Mononuclear cell (primary cell): ENCODE data around the gene PUS10. TPM values are rescaled to one million over a fixed set of nuclear protein-coding genes. Genes with fewer than 3 reads are reported as not detected.
"Not testable (repeated sequence)": the region's sequence is repeated elsewhere in the genome, so short reads cannot be mapped to it uniquely, and the experiment has no call there.

Experiments used
- H3K27me3 ChIP-seq: 2 replicates; pipeline ENCODE4 v1.6.0; 2011; ENCODE audit warnings: low read length, control low read depth; ENCODE audit not compliant: insufficient read depth
- H3K4me1 ChIP-seq: 2 replicates; pipeline ENCODE4 v1.5.1; 2011; ENCODE audit warnings: mild to moderate bottlenecking, low read length, control low read depth; ENCODE audit not compliant: insufficient read depth
- H3K4me3 ChIP-seq: 2 replicates; pipeline ENCODE4 v1.5.1; 2011; ENCODE audit warnings: mild to moderate bottlenecking, low read length, moderate library complexity
- H3K9me3 ChIP-seq: 2 replicates; pipeline ENCODE4 v1.5.1; 2011; ENCODE audit warnings: low read depth, mild to moderate bottlenecking, control low read depth, low read length
- total RNA-seq: library from RNA; depleted of rRNA; stranded (reverse); fragments of >200 nt; gene quantifications from one replicate; pipeline ENCODE4 v1.2.3, GENCODE V29; 2012

The PUS10 gene
- 3.6 TPM for total RNA-seq

DNA sequence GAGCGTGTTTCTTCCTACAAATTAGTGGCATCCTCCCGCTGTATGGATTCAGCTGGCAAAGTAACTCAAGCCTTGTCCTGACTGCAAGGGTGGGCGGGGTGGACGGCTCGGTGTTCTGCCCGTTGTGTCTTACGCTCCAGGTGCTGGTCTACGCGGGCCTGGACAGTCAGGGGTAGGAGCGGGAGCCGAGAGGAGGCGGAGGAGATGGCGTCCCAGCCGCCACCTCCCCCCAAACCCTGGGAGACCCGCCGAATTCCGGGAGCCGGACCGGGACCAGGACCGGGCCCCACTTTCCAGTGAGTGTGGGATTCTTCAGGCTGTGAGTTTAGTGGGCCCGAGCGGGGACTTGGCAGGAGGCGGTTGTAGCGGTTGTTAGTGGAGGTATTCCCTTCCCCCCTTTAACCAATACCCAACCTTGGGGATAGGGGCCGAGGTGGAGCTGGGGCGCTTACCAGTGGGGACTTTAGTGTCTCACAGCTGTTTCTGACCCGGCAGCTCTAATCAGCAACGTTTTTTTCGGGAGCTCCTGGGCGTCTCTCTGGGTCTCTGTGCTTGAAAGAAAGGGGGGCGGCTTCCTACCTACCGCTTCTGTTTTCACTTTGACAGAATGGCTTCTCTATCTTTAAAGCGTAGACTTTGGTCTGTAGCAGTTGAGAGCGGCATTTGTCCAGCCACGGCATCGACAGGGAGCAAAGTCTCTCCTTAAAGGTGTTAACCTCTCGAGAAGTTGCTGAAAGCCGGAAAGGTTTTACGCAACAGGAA lies at the start of gene PUS10, which contains the start of gene PEX13:
Gene PUS10, minus strand, starts transcription at position 700 of the 762 bp plus-strand sequence. CDS start 6,365 bp downstream, outside the sequence.
Gene PEX13, plus strand, starts transcription at position 165 of the 762 bp plus-strand sequence. Its CDS starts 40 bp downstream, at position 205.
- Histone ChIP-seq H3K9me3 (no peaks in the 10 kb centered on the region), H3K27me3 (no peaks in the 10 kb centered on the region), H3K4me1 (peaks cover 37% of the 10 kb centered on the region), H3K4me3 (peak within 1 kb of the TSS; percentile 88)

DNA sequence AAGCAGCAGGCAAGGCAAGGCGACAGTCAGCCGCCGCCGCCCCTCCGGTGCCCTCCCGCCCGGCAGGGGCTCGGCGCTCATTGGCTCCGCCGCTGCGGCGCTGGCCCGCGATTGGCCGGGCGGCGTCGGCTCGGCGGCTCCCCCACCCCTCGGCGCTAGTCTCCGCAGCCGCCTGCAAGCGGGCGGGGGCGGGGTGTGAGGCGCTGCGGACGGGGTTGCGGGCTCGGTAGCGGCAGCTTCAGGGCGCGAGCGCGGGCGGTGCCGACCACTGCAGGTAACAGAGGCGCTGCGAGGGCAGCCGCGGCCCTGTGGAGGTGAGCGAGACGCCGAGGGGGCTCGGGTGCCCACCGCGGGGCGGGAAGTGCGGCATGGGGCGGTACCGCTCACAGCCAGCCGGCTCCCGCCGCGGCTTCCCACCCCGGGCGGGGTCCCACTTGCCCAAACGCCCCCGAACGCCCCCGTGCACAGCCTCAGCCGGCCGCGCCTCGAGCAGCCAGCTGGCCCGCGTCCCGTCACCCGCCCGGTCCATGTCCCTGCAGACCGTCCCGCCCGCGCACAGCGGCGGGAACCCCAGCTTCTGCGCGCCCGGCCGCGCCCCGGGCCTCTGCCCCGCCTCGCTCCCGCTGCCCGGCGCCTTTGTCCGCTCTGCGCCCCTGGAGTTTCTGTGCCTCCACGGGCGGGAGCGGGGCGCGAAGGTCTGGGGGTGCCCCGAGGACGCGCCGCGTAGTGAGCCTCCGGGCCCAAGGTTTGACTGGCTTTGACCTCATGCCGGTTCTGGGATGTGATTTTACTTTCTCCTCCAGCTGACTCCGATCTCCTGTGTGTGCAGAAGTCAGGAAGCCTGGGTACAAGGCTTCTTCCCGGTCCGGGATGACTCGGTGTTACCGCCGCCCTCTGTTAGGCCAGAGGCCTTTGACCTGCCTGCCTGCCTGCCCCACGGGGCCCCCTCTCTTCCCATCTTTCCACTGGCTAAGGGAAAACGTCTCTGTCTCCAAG lies 48.0 kb upstream of the PUS10 start, which contains the start of gene SANBR:
Gene SANBR, plus strand, starts transcription at position 158 of the 996 bp plus-strand sequence. CDS start 4,480 bp downstream, outside the sequence.
- peaks cover 14% of the 10 kb centered on the region for H3K4me1 ChIP-seq
- peak within 1 kb of the TSS; percentile 69 for H3K4me3 ChIP-seq
- no peaks in the 10 kb centered on the region for H3K9me3 ChIP-seq
- H3K27me3 ChIP-seq = no peaks in the 10 kb centered on the region

DNA sequence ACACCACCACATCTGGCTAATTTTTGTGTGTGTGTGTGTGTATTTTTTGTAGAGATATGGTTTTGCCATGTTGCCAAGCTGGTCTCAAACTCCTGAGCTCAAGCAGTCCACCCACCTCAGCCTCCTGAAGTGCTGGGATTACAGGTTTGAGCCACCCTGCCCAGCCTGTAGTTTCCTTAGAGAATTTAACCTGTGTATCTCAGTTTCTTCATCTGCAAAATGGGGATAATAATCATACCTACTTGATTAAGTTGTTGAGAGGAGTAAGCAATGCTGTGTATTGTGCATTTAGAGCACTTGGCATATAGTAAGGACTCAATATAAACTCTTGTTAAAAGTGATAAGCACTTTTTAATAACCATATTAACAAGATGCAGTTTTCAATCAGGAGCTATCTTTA lies 41.3 kb upstream of the PUS10 start:
- no peaks in the 10 kb centered on the region for H3K27me3 ChIP-seq
- no peak overlapping the region for H3K4me3 ChIP-seq
- H3K9me3 ChIP-seq = no peaks in the 10 kb centered on the region
- no peaks in the 10 kb centered on the region for H3K4me1 ChIP-seq

DNA sequence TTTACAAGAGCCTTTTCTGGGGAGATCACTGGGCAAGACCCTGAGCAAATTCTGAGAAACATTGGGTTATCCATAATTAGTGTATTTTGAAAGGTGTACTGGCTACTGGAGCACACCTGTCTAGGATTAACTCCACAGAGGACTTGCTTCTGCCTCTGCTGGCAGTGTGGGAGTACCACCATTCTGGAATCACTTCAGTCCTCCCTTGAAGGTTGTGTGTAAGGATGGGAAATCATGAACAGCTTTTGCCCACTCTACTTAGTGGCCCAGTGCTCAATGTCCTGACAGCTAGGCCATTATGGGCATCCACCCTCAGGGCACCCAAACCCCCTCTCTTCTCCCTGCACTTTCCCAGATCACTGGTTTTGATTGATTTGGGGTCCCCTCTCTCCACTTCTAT lies 39.5 kb upstream of the PUS10 start:
- Histone ChIP-seq H3K4me3 (no peak overlapping the region), H3K9me3 (no peaks in the 10 kb centered on the region), H3K4me1 (no peaks in the 10 kb centered on the region), H3K27me3 (no peaks in the 10 kb centered on the region)

DNA sequence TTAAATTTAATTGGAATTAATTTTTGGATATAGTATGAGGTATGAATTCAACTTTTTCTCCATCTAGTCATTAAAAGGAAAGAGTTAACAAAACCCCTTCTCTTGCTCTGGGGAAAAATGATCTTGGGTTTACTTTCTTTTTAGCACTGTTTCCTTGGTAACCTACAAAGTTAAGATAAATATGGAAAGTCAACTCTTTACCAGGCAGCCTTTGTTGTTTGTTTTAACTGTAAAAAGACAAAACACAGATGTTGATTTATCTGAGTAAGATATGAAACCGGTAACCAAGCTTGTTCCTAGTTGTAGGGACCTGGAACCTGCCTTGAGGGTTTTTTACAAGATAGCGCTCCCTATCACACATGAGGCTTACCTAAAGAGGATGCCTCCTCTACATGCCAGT lies 37.5 kb upstream of the PUS10 start:
- Histone ChIP-seq H3K9me3 (no peaks in the 10 kb centered on the region), H3K4me3 (no peak overlapping the region), H3K27me3 (no peaks in the 10 kb centered on the region), H3K4me1 (no peaks in the 10 kb centered on the region)

GRCh38 chr2:61045999-61046398 lies 27.9 kb upstream of the PUS10 start:
- Histone ChIP-seq H3K4me3 (no peak overlapping the region), H3K4me1 (peaks cover 13% of the 10 kb centered on the region), H3K9me3 (no peaks in the 10 kb centered on the region), H3K27me3 (no peaks in the 10 kb centered on the region)

DNA sequence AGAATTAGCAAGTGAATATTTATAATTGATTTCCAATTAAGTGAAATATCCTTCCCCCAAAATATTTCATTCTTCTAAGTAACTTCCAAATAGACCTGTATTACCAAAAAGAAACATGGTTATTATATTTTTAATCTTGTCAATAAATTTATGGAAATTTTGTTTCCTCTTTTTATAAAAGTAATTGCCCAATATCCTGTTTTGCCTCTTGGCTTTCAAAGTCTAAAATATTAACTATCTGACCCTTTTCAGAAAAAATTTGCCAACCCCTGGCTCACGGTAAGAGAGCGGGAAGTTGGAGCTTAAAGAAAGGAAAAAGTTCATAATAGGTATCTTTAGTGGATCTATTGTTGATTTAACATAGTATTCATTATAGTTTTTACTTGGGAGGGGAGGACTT lies 27.2 kb upstream of the PUS10 start:
- H3K27me3 ChIP-seq = no peaks in the 10 kb centered on the region
- H3K4me3 ChIP-seq = no peak overlapping the region
- H3K9me3 ChIP-seq = no peaks in the 10 kb centered on the region

DNA sequence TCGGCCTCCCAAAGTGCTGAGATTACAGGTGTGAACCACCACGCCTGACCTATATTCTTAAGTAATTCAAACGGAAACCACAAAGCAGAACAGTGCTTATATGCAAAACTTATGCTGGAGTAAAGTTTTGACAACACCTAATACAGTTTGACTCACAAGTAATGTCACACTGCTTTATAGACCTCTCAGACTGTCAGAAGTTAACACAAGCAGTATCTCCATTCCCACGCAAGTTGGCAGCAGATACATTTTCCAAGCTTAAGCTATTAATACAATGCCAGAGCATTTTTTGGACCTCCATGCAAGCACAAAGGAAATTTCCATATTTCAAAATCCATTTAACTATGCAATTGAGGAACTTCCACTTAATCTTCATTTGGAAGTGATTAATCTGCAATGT lies 26.6 kb upstream of the PUS10 start:
- H3K4me3 ChIP-seq = no peak overlapping the region

More for the DNA sequence above, 27.2 kb upstream of the PUS10 start:
- H3K4me1 ChIP-seq = peaks cover 13% of the 10 kb centered on the region

DNA sequence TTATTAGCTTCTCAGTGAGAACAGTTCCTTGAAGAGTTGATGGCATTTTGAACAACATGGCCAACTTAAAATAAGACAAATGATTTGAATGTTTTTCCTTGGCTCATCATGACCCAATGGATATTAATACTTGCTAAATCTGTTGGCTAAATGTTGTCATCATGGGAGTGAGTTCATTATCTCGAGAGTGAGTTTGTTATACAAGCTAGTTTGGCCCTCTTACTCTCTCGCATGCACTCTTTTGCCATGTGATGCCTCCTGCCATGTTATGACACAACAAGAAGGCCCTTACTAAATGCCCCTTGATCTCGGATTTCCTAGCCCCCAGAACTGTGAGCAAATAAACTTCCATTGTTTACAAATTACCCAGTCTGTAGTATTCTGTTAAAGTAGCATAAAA lies 24.8 kb upstream of the PUS10 start:
- Histone ChIP-seq H3K9me3 (no peaks in the 10 kb centered on the region), H3K4me3 (no peak overlapping the region), H3K27me3 (no peaks in the 10 kb centered on the region), H3K4me1 (peaks cover 13% of the 10 kb centered on the region)

More for the DNA sequence above, 26.6 kb upstream of the PUS10 start:
- Histone ChIP-seq H3K4me1 (peaks cover 13% of the 10 kb centered on the region), H3K9me3 (no peaks in the 10 kb centered on the region), H3K27me3 (no peaks in the 10 kb centered on the region)

- H3K27me3 ChIP-seq, H3K4me1 ChIP-seq, H3K4me3 ChIP-seq, H3K9me3 ChIP-seq: not testable (repeated sequence)
These were observed 18.6 kb upstream of the PUS10 start for GRCh38 chr2:61036643-61037042.

DNA sequence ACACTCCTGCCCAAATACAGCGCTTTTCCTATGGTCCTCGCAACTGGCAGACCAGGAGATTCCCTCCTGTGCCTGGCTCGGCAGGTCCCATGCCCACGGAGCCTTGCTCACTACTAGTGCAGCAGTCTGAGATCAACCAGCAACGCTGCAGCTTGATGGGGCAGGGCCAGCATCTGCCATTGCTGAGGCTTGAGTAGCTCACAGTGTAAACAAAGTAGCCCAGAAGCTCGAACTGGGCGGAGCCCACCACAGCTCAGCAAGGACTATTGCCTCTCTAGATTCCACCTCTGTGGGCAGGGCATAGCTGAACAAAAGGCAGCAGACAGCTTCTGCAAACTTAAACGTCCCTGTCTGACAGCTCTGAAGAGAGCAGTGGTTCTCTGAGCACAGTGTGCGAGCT lies 16.5 kb upstream of the PUS10 start:
- H3K27me3 ChIP-seq, H3K9me3 ChIP-seq, H3K4me3 ChIP-seq, H3K4me1 ChIP-seq: not testable (repeated sequence)

DNA sequence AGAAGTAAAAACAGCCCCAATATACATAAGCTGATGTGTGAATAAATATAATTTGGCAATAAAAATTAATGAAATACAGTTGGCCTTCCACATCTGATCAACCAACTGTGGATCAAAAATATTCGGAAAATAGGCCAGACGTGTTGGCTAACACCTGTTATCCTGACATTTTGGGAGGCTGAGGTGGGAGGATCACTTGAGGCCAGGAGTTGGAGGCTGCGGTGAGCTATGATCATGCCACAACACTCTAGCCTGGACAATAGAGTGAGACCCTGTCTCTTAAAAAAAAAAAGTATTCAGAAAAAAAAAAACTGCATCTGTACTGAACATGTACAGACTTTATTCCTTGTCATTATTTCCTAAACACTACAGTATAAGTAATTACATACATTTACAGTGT lies 11.5 kb upstream of the PUS10 start:
- H3K4me1 ChIP-seq = peaks cover 11% of the 10 kb centered on the region
- H3K27me3 ChIP-seq = no peaks in the 10 kb centered on the region
- no peaks in the 10 kb centered on the region for H3K9me3 ChIP-seq
- H3K4me3 ChIP-seq = no peak overlapping the region

DNA sequence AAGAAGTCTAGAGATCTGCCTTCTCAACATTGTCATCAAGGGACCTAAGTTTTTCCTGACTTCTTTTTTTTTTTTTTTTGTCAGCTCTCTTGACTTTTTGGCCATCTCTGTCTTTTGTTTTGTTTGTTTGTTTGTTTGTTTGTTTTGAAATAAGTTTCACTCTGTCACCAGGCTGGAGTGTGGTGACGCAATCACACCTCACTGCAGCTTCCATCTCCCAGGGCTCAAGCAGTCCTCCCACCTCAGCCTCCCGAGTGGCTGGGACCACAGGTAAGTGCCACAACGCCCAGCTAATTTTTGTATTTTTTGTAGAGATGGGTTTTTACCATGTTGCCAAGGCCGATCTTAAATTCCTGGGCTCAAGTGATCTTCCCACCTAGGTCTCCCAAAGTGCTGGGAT lies 5.6 kb upstream of the PUS10 start:
- Histone ChIP-seq H3K27me3 (no peaks in the 10 kb centered on the region), H3K4me1 (peaks cover 18% of the 10 kb centered on the region), H3K4me3 (no peak overlapping the region)

DNA sequence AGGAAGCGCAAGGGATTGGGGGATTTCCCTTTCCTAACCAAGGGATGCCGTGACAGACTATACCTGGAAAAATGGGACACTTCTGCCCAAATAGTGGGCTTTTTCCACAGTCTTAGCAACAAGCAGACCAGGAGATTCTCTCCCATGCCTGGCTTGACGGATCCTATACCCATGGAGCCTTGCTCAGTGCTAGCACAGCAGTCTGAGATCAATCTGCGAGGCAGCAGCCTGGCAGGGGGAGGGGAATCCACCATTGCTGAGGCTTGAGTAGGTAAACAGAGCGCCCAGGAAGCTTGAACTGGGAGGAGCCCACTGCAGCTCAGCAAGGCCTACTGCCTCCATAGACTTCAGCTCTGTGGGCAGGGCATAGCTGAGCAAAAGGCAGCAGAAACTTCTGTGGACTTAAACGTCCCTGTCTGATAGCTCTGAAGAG lies 3.2 kb upstream of the PUS10 start:
- Histone ChIP-seq H3K27me3 (no peaks in the 10 kb centered on the region), H3K4me1 (peaks cover 26% of the 10 kb centered on the region), H3K4me3 (no peak overlapping the region), H3K9me3 (no peaks in the 10 kb centered on the region)

More for the DNA sequence above, 5.6 kb upstream of the PUS10 start:
- H3K9me3 ChIP-seq = no peaks in the 10 kb centered on the region

- Histone ChIP-seq H3K9me3 (no peaks in the 10 kb centered on the region), H3K4me3 (peak overlapping the region; percentile 88), H3K27me3 (no peaks in the 10 kb centered on the region), H3K4me1 (peaks cover 33% of the 10 kb centered on the region)
These were observed 743 bp upstream of the PUS10 start for GRCh38 chr2:61018798-61019197.
